Upper lobe of right lung (tissue), 1 donor: ENCODE measurements around the gene PPP1R13B. TPM values are rescaled to one million over a fixed set of nuclear protein-coding genes. Genes with fewer than 3 reads are reported as not detected.
"Not testable (repeated sequence)": the region's sequence is repeated elsewhere in the genome, so short reads cannot be mapped to it uniquely, and the experiment has no call there.

Experiments used
- ATAC-seq: fragments of 200-7000 bp; cut with Tn5 transposase; one replicate; pipeline ENCODE4 v1.9.1; 2020; ENCODE audit warnings: mild to moderate bottlenecking, moderate library complexity
- DNase-seq: peaks from one replicate; pipeline ENCODE4 v3.0.0-alpha.2; 2020
- H3K27ac ChIP-seq: fragments of 200-600 bp; one replicate; pipeline ENCODE4 v1.8.0; 2022
- H3K27me3 ChIP-seq: fragments of 200-600 bp; one replicate; pipeline ENCODE4 v1.8.0; 2022; ENCODE audit warnings: mild to moderate bottlenecking
- H3K36me3 ChIP-seq: fragments of 200-600 bp; one replicate; pipeline ENCODE4 v1.8.0; 2022
- H3K4me1 ChIP-seq: fragments of 200-600 bp; one replicate; pipeline ENCODE4 v1.8.0; 2022
- H3K4me3 ChIP-seq: fragments of 200-600 bp; one replicate; pipeline ENCODE4 v1.8.0; 2022; ENCODE audit warnings: mild to moderate bottlenecking
- H3K9me3 ChIP-seq: fragments of 200-600 bp; one replicate; pipeline ENCODE4 v1.8.0; 2022
- intact Hi-C: fragments of 100-400 bp; cut with DNase I; formaldehyde crosslinking; loops from one replicate; pipeline ENCODE4 v1.11.0; 2022
- total RNA-seq: library from RNA; stranded (reverse); fragmentation: NEBNext Ultra II Directional; extraction: Animal tissue kit (Norgen Biotek cat#: 25700); gene quantifications from one replicate; pipeline ENCODE4 v1.2.1, GENCODE V29; 2021
- TF ChIP-seq, protein P1 (sequence below): fragments of 200-600 bp; IDR thresholded peaks from one replicate; pipeline ENCODE4 v1.8.0; 2022; ENCODE audit warnings: antibody characterized with exemption
- donor health status: DM: no; HTN: yes; CAD: no; lungs with severe emphysema.

Gene PPP1R13B
- total RNA-seq, 1 donor from 2014 or later, result 78.5 TPM

DNA sequence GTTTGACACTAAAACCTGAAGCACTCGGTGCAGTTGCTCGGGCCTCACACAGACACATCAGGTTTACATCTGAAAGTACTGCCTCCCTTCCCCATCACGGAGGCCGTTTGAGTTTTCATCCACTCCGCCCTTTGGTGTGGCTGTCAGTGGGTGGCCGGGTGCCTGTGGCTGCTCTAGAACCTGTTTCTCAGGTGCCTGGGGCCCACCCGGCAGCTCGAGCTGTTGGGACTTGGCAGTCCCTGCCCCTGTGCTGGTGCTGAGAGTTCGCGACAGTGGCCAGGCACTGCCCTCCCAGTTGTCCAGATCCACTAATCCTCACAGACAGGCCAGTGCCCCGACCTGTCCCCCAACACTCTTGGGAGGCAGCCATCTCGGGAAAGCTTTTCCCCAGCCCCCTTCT is 154.5 kb downstream of the PPP1R13B start:
- peaks cover 43% of the 10 kb centered on the region for H3K4me1 ChIP-seq
- H3K9me3 ChIP-seq, result no peaks in the 10 kb centered on the region
- ATAC-seq (no peak), DNase-seq (peak; percentile 64)
- peaks cover 66% of the 10 kb centered on the region for H3K36me3 ChIP-seq
- TF ChIP-seq, protein P1, sequence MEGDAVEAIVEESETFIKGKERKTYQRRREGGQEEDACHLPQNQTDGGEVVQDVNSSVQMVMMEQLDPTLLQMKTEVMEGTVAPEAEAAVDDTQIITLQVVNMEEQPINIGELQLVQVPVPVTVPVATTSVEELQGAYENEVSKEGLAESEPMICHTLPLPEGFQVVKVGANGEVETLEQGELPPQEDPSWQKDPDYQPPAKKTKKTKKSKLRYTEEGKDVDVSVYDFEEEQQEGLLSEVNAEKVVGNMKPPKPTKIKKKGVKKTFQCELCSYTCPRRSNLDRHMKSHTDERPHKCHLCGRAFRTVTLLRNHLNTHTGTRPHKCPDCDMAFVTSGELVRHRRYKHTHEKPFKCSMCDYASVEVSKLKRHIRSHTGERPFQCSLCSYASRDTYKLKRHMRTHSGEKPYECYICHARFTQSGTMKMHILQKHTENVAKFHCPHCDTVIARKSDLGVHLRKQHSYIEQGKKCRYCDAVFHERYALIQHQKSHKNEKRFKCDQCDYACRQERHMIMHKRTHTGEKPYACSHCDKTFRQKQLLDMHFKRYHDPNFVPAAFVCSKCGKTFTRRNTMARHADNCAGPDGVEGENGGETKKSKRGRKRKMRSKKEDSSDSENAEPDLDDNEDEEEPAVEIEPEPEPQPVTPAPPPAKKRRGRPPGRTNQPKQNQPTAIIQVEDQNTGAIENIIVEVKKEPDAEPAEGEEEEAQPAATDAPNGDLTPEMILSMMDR, result no peak
- H3K27ac ChIP-seq, result peak overlapping the region; percentile 36
- H3K27me3 ChIP-seq, result no peaks in the 10 kb centered on the region
- intact Hi-C loops, result no loop called here
- H3K4me3 ChIP-seq, result no peak overlapping the region

DNA sequence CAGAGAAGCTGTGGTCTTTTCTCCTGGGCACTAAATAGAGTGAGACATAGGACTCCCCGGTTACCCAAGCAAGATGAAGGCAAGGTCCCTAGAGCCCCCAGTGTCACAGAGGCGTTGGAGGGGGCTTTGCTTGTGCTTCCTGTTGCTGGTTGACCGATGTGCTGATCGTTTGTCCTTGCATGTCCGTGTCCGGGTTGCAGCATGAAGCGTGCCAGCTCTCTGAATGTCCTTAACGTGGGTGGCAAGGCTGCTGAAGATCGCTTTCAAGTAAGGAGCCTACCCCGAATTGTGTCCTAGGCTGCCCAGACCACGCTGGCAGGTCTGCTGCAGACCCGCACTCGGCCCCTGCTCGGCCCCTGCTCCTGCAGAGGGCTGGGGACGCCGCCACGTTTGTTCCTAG is 155.2 kb downstream of the PPP1R13B start:
- intact Hi-C loops, result no loop called here
- H3K27me3 ChIP-seq, result no peaks in the 10 kb centered on the region
- H3K4me3 ChIP-seq, result no peak overlapping the region
- TF ChIP-seq, protein P1, result no peak
- DNase-seq (peak; percentile 55), ATAC-seq (no peak)
- H3K4me1 ChIP-seq, result peaks cover 38% of the 10 kb centered on the region
- H3K9me3 ChIP-seq, result no peaks in the 10 kb centered on the region
- peaks cover 67% of the 10 kb centered on the region for H3K36me3 ChIP-seq
- H3K27ac ChIP-seq, result no peak overlapping the region

DNA sequence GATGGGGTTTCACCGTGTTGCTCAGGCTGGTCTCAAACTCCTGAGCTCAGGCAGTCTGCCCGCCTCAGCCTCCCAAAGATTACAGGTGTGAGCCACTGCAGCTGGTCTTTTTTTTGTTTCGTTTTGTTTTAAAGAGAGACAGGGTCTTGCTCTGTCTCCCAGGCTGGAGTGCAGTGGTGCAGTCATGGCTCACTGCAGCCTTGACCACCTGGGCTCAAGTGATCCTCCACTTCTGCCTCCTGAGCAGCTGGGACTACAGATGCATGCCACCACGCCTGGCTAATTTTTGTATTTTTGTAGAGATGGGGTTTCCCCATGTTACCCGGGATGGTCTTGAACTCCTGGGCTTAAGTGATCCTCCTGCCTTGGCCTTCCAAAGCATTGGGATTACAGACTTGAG is 155.7 kb downstream of the PPP1R13B start:
- H3K4me3 ChIP-seq, intact Hi-C loops, ATAC-seq, H3K27me3 ChIP-seq, H3K27ac ChIP-seq, H3K9me3 ChIP-seq: not testable (repeated sequence)
- Histone ChIP-seq H3K4me1 (peaks cover 38% of the 10 kb centered on the region), H3K36me3 (peaks cover 72% of the 10 kb centered on the region)
- DNase-seq, result peak; percentile 30

DNA sequence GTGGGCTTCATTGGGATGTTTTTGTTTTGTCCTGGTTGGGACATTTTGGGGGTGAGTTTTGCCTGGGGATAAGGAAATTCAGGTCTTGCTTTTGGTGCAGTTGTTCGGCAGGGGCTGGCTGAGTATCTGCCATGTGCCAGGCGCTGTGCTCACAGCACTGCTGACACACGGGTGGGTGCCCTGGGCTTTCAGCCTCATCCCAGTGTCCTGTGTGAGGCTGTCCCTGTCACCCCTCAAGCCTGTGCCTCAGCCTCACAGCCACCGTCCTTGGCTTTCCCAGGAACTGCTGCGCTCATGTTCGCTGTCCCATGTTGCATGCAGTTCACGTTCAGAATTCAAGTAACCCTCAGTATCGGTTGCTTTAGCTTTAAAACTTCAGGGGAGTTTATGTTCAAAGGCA is 157.0 kb downstream of the PPP1R13B start:
- TF ChIP-seq, protein P1, result no peak
- Histone ChIP-seq H3K27me3 (no peaks in the 10 kb centered on the region), H3K4me1 (peaks cover 30% of the 10 kb centered on the region), H3K27ac (no peak overlapping the region), H3K9me3 (no peaks in the 10 kb centered on the region), H3K36me3 (peaks cover 85% of the 10 kb centered on the region), H3K4me3 (no peak overlapping the region)
- ATAC-seq (no peak), DNase-seq (peak; percentile 39)
- intact Hi-C loops, result no loop called here

DNA sequence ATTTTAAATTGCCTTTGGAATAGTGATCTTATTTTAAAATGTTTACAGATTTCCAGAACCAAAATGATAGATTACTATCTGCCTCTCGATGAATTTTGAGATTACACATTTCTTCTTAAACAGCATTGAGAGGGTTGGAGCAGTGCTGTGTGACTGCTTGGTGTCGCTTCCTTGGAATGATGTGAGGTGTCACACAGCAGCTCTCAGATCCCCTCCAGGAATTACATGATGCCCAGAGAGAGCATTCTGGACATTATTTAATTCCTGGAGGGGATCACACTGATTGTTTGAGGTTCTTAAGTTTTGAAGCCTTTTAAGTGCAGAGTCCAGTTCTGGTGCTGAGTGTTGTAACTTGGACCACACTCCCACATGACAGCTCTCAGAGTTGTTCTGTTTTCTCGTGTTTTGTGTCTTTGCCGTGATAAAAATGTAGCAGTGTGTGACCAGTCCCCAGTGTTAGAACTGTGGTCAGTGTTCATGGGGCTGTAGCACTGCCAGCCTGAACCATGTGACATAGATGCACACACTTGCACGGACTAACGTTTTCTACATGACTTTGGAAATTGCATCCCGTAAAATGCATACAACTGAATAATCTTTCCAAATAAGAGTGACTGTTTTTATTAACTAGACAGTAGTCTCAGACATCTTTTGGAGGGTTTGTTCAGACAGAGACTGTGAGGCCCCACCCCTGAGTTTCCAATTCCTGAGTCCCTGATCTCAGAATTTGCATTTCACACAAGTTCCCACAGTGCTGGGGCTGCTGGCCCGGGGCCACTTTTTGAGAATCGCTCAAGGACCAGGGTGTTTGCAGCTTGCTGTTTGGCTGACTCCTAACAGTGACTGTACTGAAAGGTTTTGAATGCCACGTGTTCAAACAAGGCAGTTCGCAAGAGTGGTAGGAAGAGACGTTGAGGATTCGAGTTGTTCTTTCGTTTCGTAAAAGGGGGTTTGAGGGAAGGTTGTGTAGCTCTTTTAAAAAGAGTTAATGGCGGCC is 158.2 kb downstream of the PPP1R13B start:
- Histone ChIP-seq H3K36me3 (peaks cover 88% of the 10 kb centered on the region), H3K9me3 (no peaks in the 10 kb centered on the region), H3K27ac (peak overlapping the region; percentile 52), H3K4me1 (peaks cover 30% of the 10 kb centered on the region), H3K27me3 (no peaks in the 10 kb centered on the region), H3K4me3 (no peak overlapping the region)
- intact Hi-C loops, result no loop called here
- DNase-seq, result peak; percentile 86
- TF ChIP-seq, protein P1, result no peak
- ATAC-seq, result peak; percentile 77

DNA sequence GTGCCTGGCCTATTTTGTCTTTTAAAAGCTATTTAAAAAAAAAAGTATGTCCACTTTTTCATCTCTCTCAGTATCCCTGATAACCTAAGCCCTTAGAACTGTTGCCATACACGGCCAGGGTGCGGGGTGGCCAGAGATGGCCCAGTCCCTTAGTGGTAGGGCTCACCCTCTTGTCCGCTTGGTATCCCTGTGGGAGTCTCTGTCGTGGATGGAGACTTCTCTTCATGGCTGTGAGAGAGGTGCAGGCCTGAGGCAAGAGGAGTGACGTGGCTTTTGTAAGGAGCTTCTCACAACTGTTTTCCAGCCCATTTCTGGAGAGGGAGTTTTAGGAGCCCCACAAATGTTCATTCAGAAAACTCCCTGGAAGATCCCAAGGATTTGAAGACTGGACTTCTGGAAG is 158.9 kb downstream of the PPP1R13B start:
- intact Hi-C loops, result no loop called here
- Histone ChIP-seq H3K9me3 (no peaks in the 10 kb centered on the region), H3K27me3 (no peaks in the 10 kb centered on the region), H3K4me1 (peaks cover 25% of the 10 kb centered on the region), H3K4me3 (no peak overlapping the region), H3K36me3 (peaks cover 88% of the 10 kb centered on the region), H3K27ac (no peak overlapping the region)
- peak; percentile 21 for DNase-seq
- TF ChIP-seq, protein P1, result no peak
- no peak for ATAC-seq
